ENCODE measurements around the gene RAMACL.

RAMACL gene

GRCh38 chr6:166580076-166581050 is 6.1 kb downstream of the RAMACL start:
- no peaks in the 10 kb centered on the region for H3K27me3 Mint-ChIP-seq
- no peak overlapping the region for H3K27ac Mint-ChIP-seq
- ATAC-seq, result no peak

GRCh38 chr6:166579237-166579850 is 7.1 kb downstream of the RAMACL start:
- ATAC-seq (no peak), DNase-seq (no peak)
- Mint-ChIP-seq H3K9me3 (peaks cover 6% of the 10 kb centered on the region), H3K4me3 (no peak overlapping the region), H3K27ac (no peak overlapping the region), H3K27me3 (no peaks in the 10 kb centered on the region), H3K4me1 (no peaks in the 10 kb centered on the region), H3K36me3 (ENCODE audit: low read depth) (no peaks in the 10 kb centered on the region)

More at GRCh38 chr6:166580076-166581050, 6.1 kb downstream of the RAMACL start:
- Mint-ChIP-seq H3K4me3 (no peak overlapping the region), H3K4me1 (no peaks in the 10 kb centered on the region), H3K36me3 (ENCODE audit: low read depth) (no peaks in the 10 kb centered on the region), H3K9me3 (peaks cover 6% of the 10 kb centered on the region)
- DNase-seq, result no peak

GRCh38 chr6:166578536-166579236 is 7.8 kb downstream of the RAMACL start:
- H3K9me3 Mint-ChIP-seq, result peaks cover 6% of the 10 kb centered on the region
- no peaks in the 10 kb centered on the region for H3K36me3 Mint-ChIP-seq (ENCODE audit: low read depth)
- no peak overlapping the region for H3K27ac Mint-ChIP-seq
- no peak overlapping the region for H3K4me3 Mint-ChIP-seq
- no peaks in the 10 kb centered on the region for H3K4me1 Mint-ChIP-seq
- H3K27me3 Mint-ChIP-seq, result no peaks in the 10 kb centered on the region
- DNase-seq (no peak), ATAC-seq (no peak)

GRCh38 chr6:166575205-166575604 is 11.3 kb downstream of the RAMACL start:
- ATAC-seq (no peak), DNase-seq (no peak)
- peaks cover 6% of the 10 kb centered on the region for H3K9me3 Mint-ChIP-seq
- H3K36me3 Mint-ChIP-seq (ENCODE audit: low read depth), result no peaks in the 10 kb centered on the region
- H3K27me3 Mint-ChIP-seq, result no peaks in the 10 kb centered on the region
- no peaks in the 10 kb centered on the region for H3K4me1 Mint-ChIP-seq
- H3K4me3 Mint-ChIP-seq, result no peak overlapping the region
- no peak overlapping the region for H3K27ac Mint-ChIP-seq

- DNase-seq (no peak), ATAC-seq (no peak)
- H3K27me3 Mint-ChIP-seq, result no peaks in the 10 kb centered on the region
- H3K4me1 Mint-ChIP-seq, result no peaks in the 10 kb centered on the region
- H3K27ac Mint-ChIP-seq, result no peak overlapping the region
- H3K36me3 Mint-ChIP-seq (ENCODE audit: low read depth), result no peaks in the 10 kb centered on the region
- H3K4me3 Mint-ChIP-seq, result no peak overlapping the region
- H3K9me3 Mint-ChIP-seq, result peaks cover 6% of the 10 kb centered on the region
Observed at GRCh38 chr6:166573511-166574216, 12.8 kb downstream of the RAMACL start.

GRCh38 chr6:166572370-166573261 is 13.9 kb downstream of the RAMACL start:
- Mint-ChIP-seq H3K4me3 (no peak overlapping the region), H3K9me3 (peaks cover 6% of the 10 kb centered on the region), H3K27me3 (no peaks in the 10 kb centered on the region), H3K4me1 (no peaks in the 10 kb centered on the region), H3K36me3 (ENCODE audit: low read depth) (no peaks in the 10 kb centered on the region), H3K27ac (no peak overlapping the region)
- ATAC-seq (no peak), DNase-seq (no peak)

GRCh38 chr6:166570929-166571713 is 15.4 kb downstream of the RAMACL start:
- DNase-seq (no peak), ATAC-seq (no peak)
- Mint-ChIP-seq H3K36me3 (ENCODE audit: low read depth) (no peaks in the 10 kb centered on the region), H3K9me3 (peaks cover under 1% of the 10 kb centered on the region), H3K27me3 (no peaks in the 10 kb centered on the region), H3K27ac (no peak overlapping the region), H3K4me3 (no peak overlapping the region), H3K4me1 (no peaks in the 10 kb centered on the region)

- no peaks in the 10 kb centered on the region for H3K27me3 Mint-ChIP-seq
- no peaks in the 10 kb centered on the region for H3K4me1 Mint-ChIP-seq
- no peak for DNase-seq
- H3K9me3 Mint-ChIP-seq, result no peaks in the 10 kb centered on the region
- no peak overlapping the region for H3K4me3 Mint-ChIP-seq
- ATAC-seq, result no peak
- H3K36me3 Mint-ChIP-seq (ENCODE audit: low read depth), result no peaks in the 10 kb centered on the region
- no peak overlapping the region for H3K27ac Mint-ChIP-seq
Observed at GRCh38 chr6:166569206-166569605, 17.3 kb downstream of the RAMACL start.

- no peak overlapping the region for H3K4me3 Mint-ChIP-seq
- H3K36me3 Mint-ChIP-seq (ENCODE audit: low read depth), result no peaks in the 10 kb centered on the region
- DNase-seq (no peak), ATAC-seq (no peak)
- H3K4me1 Mint-ChIP-seq, result no peaks in the 10 kb centered on the region
- H3K27me3 Mint-ChIP-seq, result no peaks in the 10 kb centered on the region
- no peak overlapping the region for H3K27ac Mint-ChIP-seq
- no peaks in the 10 kb centered on the region for H3K9me3 Mint-ChIP-seq
Observed at GRCh38 chr6:166567813-166568212, 18.7 kb downstream of the RAMACL start.

GRCh38 chr6:166567107-166567506 is 19.4 kb downstream of the RAMACL start:
- Mint-ChIP-seq H3K9me3 (no peaks in the 10 kb centered on the region), H3K27ac (no peak overlapping the region), H3K4me1 (no peaks in the 10 kb centered on the region), H3K4me3 (no peak overlapping the region), H3K36me3 (ENCODE audit: low read depth) (no peaks in the 10 kb centered on the region), H3K27me3 (no peaks in the 10 kb centered on the region)
- ATAC-seq (no peak), DNase-seq (no peak)

- Mint-ChIP-seq H3K36me3 (ENCODE audit: low read depth) (no peaks in the 10 kb centered on the region), H3K27me3 (no peaks in the 10 kb centered on the region), H3K4me3 (no peak overlapping the region), H3K27ac (no peak overlapping the region), H3K9me3 (no peaks in the 10 kb centered on the region), H3K4me1 (no peaks in the 10 kb centered on the region)
- DNase-seq (no peak), ATAC-seq (no peak)
Observed at GRCh38 chr6:166566026-166567011, 20.2 kb downstream of the RAMACL start.
